Right lung (tissue), 5 donors: ENCODE results near the gene CDK16. TPM values are rescaled to one million over a fixed set of nuclear protein-coding genes. Genes with fewer than 3 reads are reported as not detected.

Source experiments
- DNase-seq, 2 donors: peaks; one replicate each; pipeline ENCODE4 v3.0.0-alpha.2; 2013
- polyA plus RNA-seq, 5 donors: library from polyadenylated mRNA; unstranded; fragments of 120-200 nt; gene quantifications; one replicate each; pipeline versions ENCODE4 v1.2.1 to v1.2.3, GENCODE V29; 2013; ENCODE audit warnings: inconsistent platforms in 1 of 5, low replicate concordance in 1 of 5; ENCODE audit not compliant: insufficient read length in 5 of 5, insufficient read depth in 1 of 5

CDK16 gene
- polyA plus RNA-seq, 5 donors, result 85.4 to 119 (median 94.3) TPM

DNA sequence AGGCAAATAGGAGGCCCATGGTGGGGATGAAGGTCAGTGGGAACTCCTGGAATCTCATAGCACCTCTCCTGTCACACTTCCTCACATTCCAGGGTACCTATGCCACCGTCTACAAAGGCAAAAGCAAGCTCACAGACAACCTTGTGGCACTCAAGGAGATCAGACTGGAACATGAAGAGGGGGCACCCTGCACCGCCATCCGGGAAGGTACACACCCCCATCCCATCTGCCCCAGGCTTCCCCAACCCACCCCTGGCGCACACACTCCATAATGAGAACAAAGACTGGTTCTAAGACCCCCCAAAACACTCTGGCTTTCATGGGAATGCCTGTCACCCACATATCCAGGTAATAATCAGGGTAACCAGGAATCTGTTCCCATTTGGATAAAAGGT lies 6.4 kb downstream of the CDK16 start:
- DNase-seq, result no peak

DNA sequence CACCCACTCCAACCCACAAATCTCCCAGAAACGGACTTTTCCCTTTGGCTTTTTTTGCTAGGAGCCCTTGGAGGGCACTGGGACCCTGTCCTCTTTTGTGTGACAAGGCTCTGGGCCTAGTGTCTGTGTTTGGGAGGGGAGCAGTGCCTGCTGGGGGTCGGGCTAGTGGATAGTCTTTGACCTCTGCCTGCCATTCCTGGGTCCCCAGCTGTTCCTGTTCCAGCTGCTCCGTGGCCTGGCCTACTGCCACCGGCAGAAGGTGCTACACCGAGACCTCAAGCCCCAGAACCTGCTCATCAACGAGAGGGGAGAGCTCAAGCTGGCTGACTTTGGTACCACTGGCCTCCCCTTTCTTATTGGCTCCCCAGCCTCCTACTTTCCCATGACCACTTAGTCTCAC lies 7.6 kb downstream of the CDK16 start:
- no peak for DNase-seq

DNA sequence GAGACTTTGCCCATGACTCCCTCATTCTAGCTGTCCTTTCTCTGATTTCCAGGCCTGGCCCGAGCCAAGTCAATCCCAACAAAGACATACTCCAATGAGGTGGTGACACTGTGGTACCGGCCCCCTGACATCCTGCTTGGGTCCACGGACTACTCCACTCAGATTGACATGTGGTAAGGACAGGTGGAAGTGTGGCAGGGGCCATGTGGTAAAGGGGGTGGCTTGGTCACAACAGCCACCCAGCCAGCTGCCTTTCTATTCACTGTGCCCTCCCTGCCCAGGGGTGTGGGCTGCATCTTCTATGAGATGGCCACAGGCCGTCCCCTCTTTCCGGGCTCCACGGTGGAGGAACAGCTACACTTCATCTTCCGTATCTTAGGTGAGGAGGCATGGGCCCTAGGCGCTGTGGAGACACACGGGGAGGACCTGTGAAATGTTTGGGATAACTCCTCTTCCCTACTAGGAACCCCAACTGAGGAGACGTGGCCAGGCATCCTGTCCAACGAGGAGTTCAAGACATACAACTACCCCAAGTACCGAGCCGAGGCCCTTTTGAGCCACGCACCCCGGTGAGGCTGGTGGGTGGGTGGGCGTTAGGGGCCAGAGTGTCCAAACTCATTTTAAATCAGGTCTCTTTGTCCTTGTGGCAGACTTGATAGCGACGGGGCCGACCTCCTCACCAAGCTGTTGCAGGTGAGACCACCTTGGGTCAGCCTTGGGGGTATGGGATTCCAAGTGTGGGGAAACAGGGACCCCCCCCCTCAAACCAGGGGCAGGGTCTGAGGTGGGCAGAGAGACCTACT lies 8.3 kb downstream of the CDK16 start:
- no peak for DNase-seq

DNA sequence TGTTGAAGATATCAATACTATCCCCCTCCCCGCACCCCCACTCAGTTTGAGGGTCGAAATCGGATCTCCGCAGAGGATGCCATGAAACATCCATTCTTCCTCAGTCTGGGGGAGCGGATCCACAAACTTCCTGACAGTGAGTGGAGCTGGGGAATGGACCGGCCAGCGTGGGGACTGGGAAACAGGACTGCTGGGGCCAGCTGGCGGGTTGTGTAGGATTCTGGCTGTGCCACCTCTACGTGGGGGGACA lies 8.8 kb downstream of the CDK16 start:
- DNase-seq, result no peak

DNA sequence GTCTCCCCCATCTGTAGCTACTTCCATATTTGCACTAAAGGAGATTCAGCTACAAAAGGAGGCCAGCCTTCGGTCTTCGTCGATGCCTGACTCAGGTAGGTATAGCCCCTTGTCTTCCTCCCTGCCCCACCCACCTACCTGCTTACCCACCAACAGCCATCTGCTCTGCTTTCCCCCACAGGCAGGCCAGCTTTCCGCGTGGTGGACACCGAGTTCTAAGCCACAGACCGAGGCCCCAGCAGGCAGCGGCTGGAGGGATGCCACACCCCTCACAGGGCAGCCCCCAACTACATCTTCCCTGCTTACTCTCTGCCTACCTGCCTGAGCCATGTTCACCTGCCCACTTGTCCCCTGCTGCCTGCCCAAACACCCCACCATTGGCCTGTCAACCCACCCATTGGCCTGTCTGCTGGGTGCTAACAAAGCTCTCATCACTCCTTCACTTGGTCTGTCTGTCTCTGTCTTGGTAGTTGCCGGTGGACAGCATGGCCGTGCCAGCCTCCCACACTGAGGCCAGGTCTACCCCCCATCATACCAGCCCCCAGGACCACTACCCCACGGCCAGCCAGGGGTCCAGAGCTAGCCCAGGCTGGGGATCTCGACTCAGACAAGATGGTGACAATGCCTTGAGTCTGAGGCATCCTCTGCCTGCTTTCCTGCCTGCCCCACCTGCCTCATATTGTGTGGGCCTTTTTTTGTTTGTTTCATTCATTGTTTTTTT lies 10.2 kb downstream of the CDK16 start:
- no peak for DNase-seq

DNA sequence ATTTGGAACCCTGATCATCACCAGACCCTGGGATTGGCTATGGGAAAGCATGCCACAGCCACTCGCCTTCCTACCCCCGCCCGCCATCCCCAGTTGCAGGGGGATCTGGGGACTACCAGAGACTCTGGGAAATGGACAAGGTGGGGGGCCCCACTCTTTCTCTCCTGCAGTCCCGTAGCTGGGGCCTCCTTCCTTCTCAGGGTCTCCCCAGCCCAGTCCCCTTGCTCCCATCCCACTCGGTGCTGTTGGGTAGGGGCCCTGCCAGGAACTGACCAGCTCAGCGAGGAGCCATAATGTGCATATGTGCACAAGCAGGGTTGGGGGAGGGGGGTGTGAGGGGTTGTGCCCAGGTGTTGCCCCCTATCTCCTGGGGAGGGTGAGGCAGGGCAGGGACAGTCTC lies 10.9 kb downstream of the CDK16 start:
- no peak for DNase-seq

DNA sequence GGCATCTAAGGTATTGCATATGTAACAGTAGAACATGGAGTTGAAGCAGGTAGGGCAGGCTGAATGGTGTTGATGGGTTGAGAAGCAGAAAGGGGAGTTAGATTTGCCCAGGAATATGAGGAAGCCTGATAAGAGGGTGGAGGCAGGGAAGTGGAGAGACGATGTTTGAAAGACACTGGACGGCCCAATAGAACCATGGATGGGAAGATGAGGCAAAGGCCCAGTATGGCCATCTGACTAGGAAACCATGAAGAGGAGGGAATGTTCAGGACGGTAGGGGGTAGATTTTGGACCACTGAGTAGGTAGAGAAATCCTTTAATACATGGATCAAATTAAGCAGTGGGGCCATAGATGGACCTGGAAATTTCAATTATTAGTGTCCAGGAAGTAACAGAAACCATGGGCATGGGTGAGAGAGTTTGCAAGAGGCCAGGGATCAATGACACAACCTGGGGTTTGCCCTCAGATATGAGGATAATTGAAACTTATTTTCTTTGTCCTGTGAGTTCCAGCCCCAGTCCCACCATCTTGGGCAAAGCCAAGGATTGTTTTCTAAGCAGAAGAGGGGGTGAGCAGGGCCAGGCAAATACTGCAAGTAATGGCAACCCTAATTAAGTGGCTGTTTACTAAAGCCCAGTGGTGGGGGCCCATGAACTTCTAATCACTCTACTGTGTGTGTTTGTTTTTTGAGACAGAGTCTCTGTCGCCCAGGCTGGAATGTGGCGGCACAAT lies 11.8 kb downstream of the CDK16 start:
- DNase-seq, result no peak

DNA sequence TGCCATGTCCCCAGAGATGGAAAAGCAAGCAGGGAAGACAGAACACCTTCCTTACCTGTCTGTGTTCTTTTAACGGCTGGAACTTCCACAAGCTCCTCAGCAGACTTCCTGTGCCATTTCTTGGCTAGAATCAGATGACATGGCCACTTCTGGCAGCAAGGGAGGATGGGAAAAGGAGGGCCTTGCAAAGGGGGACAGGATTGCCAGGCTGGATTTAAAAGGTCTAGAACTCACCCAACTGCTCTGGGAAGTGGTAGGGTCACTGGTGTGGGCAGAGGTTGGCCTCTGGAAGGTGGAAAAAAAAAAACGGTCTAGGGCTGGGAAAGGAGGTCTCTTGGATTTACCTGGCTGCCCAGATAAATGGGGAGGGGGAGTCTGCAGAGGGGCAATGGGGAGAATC lies 12.7 kb downstream of the CDK16 start:
- no peak for DNase-seq

DNA sequence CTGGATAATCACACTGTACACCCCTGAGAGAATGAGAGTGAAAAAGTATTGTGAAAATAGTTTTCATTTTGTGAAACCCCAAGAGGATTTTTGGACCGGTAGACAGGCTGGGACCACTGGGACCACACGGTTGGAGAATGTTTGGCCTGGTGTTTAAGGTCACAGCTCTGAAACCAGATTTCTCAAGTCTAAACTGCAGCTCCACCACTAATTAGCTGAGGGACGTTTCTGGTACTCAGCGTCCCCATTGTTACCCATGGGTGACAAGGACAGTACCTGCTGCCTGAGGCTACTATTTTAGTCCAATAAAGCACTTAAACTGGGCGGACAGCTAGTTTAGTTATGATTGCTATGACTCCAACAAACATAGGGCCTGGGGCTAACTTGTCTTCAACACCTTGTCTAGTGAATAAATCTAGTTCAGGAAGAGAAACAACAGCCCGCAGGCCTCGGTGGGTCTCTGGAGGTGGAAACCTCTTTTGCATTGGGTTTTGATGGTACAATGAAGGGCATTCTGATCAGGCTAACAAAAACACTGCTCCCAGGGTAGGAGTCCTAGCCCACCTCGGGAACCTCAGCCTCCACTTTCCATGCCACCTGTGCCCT lies 13.8 kb downstream of the CDK16 start:
- DNase-seq, result peak in 1 of 2 donors; percentile 6

DNA sequence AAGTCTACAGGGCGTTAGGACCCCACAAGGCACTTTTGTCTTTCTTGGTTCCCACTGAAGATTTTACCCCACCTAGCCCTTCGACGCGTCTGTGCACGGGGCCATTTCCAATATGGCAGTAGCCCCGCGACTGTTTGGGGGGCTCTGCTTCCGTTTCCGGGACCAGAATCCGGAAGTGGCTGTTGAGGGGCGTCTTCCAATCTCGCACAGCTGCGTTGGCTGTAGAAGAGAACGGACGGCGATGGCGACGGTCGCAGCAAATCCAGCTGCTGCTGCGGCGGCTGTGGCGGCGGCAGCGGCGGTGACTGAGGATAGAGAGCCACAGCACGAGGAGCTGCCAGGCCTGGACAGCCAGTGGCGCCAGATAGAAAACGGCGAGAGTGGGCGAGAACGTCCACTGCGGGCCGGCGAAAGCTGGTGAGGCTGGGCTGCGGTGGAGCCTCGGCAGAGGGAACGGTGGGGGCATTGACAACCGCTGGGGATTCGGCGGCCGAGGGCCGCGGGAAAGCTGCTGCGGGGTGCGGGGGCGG lies 14.4 kb downstream of the CDK16 start, which contains the start of gene USP11:
Gene USP11 (plus strand): TSS at position 207 of the 530 bp plus-strand sequence. CDS start 35 bp downstream, at position 242.
- peak; percentile 60 to 67 for DNase-seq

DNA sequence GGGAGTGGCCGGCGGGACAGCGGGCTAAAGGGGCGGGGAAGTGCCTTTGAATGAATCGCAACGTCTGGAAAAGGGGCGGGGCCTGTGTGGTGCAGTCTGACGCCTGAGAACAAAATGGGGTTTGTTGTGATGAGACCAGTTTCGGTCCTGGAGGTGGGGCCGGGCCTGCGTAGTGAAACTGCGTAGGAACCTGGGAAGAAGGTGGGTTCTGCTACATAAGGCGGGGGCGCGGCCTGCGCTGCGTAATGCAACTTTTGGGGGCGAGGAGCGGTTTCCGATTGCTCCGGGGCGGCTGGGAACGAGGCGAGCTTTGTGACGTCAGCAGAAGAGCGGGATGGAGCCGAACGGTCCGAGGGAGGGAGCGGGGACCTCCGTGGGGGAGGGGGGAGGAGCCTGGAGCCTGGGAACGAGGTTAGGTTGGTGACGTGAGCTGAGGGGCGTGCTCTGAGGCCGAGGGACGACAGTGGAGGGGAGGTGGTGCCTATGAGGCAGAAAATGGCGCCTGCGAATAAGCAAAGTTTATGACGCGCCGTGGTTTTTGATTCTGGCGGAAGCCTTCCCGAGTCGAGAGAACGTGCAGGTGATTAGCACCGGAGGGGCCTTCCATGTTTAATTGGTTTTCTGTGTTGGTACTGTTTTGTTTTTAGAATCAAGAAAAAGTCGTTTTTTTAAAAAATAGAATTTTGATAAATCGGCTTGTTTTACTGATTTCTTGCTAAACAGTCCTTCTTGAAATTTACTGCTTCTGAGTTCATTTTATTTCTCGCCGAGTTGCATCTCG lies 15.0 kb downstream of the CDK16 start:
- peak; percentile 94 for DNase-seq

DNA sequence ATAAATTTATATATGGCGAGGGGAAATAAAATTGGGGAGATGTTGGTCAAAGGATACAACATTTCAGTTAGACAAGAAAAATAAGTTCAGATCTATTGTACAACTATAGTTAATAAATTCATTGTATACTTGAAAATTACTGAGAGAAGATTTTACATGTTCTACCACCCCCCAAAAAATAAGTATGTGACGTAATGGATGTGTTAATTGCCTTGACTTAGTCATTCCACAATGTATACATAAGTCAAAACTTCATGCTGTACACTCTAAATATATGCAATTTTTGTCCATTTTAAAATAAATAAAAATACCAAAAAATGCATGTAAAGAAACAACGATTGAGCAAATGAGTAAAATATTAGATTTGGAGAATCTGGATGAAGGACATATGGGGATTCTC lies 16.1 kb downstream of the CDK16 start:
- no peak for DNase-seq

DNA sequence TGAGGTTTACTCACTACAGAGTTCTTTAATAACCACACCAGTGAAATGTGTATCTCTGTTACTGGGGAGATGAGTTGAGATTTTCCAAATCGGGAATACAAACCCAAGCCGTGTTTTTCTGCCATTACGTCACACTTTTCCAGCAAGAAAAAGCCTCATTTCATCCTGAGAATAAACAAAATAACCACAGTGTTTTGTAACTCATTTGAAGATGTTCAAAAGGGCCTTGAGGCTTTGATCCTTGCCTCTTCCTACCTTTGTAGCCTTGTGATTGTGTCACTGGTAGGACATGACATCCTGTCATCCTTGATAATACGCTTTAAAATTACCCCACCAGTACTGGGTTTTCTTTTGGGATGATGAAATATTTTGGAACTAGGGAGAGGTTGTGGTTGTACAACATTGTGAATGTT lies 17.2 kb downstream of the CDK16 start:
- no peak for DNase-seq

DNA sequence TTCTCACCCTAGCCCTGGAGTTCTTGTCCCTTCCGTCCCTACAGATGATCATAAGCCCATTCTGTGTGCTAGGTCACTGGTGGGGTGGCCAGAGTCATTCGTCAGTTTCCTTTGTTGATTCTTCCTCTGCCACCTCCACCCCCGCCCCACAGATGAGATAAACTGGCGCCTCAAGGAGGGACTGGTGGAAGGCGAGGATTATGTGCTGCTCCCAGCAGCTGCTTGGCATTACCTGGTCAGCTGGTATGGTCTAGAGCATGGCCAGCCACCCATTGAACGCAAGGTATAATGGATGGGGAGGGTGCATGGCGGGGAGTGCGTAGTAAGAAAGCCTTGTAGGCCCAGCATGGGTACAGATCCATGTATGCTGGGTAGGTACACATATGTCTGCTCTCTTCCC lies 20.7 kb downstream of the CDK16 start:
- DNase-seq, result no peak

DNA sequence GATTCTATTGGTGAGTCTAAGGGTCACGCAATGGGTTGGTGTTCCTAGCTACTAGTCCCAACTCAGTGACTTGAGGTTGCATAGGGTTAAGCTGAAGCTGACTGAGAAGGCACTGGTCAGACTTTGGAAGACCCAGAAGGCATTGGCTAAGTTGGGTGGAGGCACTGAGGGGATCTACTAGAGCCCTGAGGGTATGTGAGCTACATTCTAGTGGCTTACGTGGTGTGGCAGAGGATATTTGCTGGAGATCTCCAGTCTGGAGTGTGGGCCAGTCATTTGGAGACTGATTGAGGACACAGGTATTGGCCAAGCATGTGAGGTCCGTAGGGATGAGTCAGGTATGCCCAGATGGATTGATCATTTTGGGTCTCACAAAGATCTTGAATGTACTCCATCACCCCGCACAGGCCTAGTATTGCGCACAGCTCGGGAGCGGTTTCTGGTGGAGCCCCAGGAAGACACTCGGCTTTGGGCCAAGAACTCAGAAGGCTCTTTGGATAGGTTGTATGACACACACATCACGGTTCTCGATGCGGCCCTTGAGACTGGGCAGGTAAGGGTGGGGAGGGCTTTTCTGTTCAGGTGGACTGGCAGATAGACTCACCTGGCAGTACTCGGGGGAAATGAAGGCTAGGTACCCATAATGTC lies 21.5 kb downstream of the CDK16 start:
- no peak for DNase-seq

DNA sequence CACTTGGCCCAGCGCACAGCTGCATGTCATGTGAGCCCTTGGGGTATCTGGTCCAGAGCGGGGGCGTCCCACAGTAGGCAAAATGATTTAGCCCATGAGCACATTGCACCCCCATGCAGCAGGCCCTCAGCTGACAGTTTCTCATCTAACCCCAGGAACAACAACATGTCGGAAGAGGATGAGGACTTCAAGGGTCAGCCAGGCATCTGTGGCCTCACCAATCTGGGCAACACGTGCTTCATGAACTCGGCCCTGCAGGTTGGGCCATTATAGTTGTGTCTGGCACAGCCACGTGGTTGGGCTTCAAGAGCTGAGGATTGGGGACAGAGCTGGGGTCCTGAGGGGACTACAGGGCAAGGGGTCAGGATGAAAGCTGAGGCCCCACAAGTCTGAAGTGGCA lies 22.1 kb downstream of the CDK16 start:
- DNase-seq, result no peak

DNA sequence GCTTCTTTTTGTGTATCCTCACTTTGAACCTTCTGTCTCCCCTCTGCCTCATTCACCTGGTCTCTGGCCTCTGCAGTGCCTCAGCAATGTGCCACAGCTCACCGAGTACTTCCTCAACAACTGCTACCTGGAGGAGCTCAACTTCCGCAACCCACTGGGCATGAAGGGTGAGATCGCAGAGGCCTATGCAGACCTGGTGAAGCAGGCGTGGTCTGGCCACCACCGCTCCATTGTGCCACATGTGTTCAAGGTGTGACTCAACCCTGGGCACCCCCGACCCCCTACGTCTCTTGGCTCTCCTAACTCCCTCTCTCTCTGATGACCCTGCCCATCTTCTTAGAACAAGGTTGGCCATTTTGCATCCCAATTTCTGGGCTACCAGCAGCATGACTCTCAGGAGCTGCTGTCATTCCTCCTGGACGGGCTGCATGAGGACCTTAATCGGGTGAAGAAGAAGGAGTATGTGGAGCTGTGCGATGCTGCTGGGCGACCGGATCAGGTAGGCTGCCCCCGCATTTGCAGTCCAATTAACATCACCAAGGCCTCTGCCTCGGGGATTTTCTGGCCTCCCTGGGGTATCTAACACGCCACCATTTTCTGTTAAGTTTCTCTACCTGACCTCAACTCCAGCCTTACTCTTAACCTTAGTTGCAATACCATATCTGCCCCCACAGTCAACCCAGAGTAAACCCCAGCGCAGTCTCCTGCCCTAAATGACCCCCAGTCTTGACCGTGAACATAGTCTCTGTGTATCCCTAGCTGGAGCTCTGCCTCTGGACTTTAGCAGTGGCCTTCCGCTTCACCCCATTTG lies 22.9 kb downstream of the CDK16 start:
- no peak for DNase-seq

DNA sequence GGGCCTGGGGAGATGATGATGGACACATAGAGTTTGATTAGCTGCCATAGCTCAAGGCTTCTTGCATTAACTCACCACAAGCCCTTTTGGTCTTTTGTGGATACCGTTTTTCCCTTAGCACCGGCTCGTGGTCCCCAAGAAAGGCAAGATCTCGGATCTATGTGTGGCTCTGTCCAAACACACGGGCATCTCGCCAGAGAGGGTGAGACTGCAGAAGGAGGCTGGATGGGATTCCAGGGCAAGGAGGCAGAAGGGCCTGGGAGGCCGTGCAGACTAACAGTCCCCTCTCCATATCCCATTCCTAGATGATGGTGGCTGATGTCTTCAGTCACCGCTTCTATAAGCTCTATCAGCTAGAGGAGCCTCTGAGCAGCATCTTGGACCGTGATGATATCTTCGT lies 23.8 kb downstream of the CDK16 start:
- no peak for DNase-seq

DNA sequence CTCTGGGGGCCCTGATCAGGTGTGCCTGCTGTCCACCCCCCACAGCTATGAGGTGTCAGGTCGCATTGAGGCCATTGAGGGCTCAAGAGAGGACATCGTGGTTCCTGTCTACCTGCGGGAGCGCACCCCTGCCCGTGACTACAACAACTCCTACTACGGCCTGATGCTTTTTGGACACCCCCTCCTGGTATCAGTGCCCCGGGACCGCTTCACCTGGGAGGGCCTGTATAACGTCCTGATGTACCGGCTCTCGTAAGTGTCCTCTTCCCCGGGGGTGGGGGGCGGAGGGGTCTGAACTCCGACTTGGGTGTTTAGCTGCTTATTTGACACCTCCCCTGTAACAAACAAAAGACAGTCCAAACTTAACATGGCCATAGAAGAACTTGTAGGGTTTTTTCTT lies 24.9 kb downstream of the CDK16 start:
- no peak for DNase-seq

DNA sequence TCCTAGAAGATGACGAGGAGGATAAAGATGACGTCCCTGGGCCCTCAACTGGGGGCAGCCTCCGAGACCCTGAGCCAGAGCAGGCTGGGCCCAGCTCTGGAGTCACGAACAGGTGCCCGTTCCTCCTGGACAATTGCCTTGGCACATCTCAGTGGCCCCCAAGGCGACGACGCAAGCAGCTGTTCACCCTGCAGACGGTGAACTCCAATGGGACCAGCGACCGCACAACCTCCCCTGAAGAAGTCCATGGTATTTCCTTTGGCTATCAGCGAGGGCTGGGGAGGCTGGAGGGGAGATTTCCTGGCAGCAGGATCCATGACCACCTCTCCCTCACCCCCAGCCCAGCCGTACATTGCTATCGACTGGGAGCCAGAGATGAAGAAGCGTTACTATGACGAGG lies 26.2 kb downstream of the CDK16 start:
- DNase-seq, result no peak
